Left ventricle myocardium superior (tissue), 1 donor: Measurements from ENCODE around the gene NAA10. TPM values are rescaled to one million over a fixed set of nuclear protein-coding genes. Genes with fewer than 3 reads are reported as not detected.

Source experiments
- microRNA-seq: library from miRNA; unstranded; fragments of <30 nt; microRNA quantifications from one replicate; pipeline ENCODE4 v1.2.0, GENCODE V29; 2020; ENCODE audit warnings: borderline number of aligned reads
- total RNA-seq: library from RNA; stranded (reverse); fragmentation: NEBNext Ultra II Directional; extraction: Animal tissue kit (Norgen Biotek cat#: 25700); gene quantifications from one replicate; pipeline ENCODE4 v1.2.1, GENCODE V29; 2021
- donor health status: DM: no; HTN: yes; CAD: no; lungs with severe emphysema.

Gene NAA10
- total RNA-seq, 1 donor from 2014 or later, result 72.2 TPM

Small RNA genes lying within 50 kb of the gene (microRNA-seq; reads per million reads assigned to microRNA genes)
- not detected for gene MIR3202-1
- not detected for gene MIR3202-2

Other genes starting within 250 kb of the NAA10 start
- gene SLC6A8, start 247.1 kb downstream of the NAA10 start, total RNA-seq, result 208 TPM
- 91.6 TPM for gene BCAP31, start 210.7 kb downstream of the NAA10 start, total RNA-seq
- 16.5 TPM for gene ABCD1, start 210.2 kb downstream of the NAA10 start, total RNA-seq
- gene PLXNB3, start 170.8 kb downstream of the NAA10 start, total RNA-seq, result 2.4 TPM
- gene SRPK3, start 154.0 kb downstream of the NAA10 start, total RNA-seq, result 43.6 TPM
- 81.2 TPM for gene IDH3G, start 140.7 kb downstream of the NAA10 start, total RNA-seq
- gene SSR4, start 140.4 kb downstream of the NAA10 start, total RNA-seq, result 145 TPM
- gene PDZD4, start 104.5 kb downstream of the NAA10 start, total RNA-seq, result 2.6 TPM
- gene L1CAM, start 48.9 kb downstream of the NAA10 start, total RNA-seq, result 4.8 TPM
- 3.3 TPM for gene AVPR2, start 30.4 kb downstream of the NAA10 start, total RNA-seq
- 10.0 TPM for gene ARHGAP4, start 8.8 kb downstream of the NAA10 start, total RNA-seq
- 8.9 TPM for gene RENBP, start 9.6 kb upstream of the NAA10 start, total RNA-seq
- 27.0 TPM for gene HCFC1, start 36.8 kb upstream of the NAA10 start, total RNA-seq
- gene TMEM187, start 37.7 kb upstream of the NAA10 start, total RNA-seq, result 6.0 TPM
- gene IRAK1, start 84.9 kb upstream of the NAA10 start, total RNA-seq, result 33.9 TPM
- 35.9 TPM for gene MECP2, start 162.7 kb upstream of the NAA10 start, total RNA-seq
- not detected for gene OPN1LW, start 209.2 kb upstream of the NAA10 start, total RNA-seq
- gene OPN1MW, start 247.6 kb upstream of the NAA10 start, total RNA-seq, result not detected